Urothelium cell line (cell line): ENCODE results near the gene ADD1.
"Not testable (repeated sequence)": the region's sequence is repeated elsewhere in the genome, so short reads cannot be mapped to it uniquely, and the experiment has no call there.

Experiments used
- DNase-seq: peaks from one replicate; pipeline ENCODE4 v3.0.0; 2011; ENCODE audit warnings: low spot score, mixed read lengths
- FAIRE-seq: peaks from 2 replicates; lab custom pipeline; 2011; peaks lifted over from hg19 to GRCh38; lab: Jason Lieb, UNC

ADD1 gene

GRCh38 chr4:2960450-2960849 is 116.8 kb downstream of the ADD1 start:
- DNase-seq, FAIRE-seq: not testable (repeated sequence)

GRCh38 chr4:2961421-2961810 is 117.8 kb downstream of the ADD1 start:
- no peak for FAIRE-seq
- DNase-seq = no peak

GRCh38 chr4:2961811-2962441 is 118.3 kb downstream of the ADD1 start:
- DNase-seq = no peak
- FAIRE-seq = no peak

GRCh38 chr4:2962614-2963174 is 119.0 kb downstream of the ADD1 start:
- DNase-seq = peak; percentile 27
- no peak for FAIRE-seq

GRCh38 chr4:2963175-2963965 is 119.7 kb downstream of the ADD1 start, which contains the start of the genes GRK4 and NOP14:
Gene GRK4, plus strand, starts transcription at chr4:2963571. Its CDS starts 500 bp downstream, at chr4:2964071.
Gene NOP14, minus strand, starts transcription at chr4:2963406. Its CDS starts 87 bp downstream, at chr4:2963319.
- DNase-seq = peak; percentile 95
- FAIRE-seq = no peak

GRCh38 chr4:2963966-2964471 is 120.4 kb downstream of the ADD1 start:
- DNase-seq (no peak), FAIRE-seq (no peak)

- DNase-seq (no peak), FAIRE-seq (no peak)
Observed at GRCh38 chr4:2964706-2965258, 121.1 kb downstream of the ADD1 start.

GRCh38 chr4:2965262-2965661 is 121.6 kb downstream of the ADD1 start:
- FAIRE-seq (no peak), DNase-seq (no peak)

GRCh38 chr4:2968381-2968780 is 124.7 kb downstream of the ADD1 start:
- DNase-seq (no peak), FAIRE-seq (no peak)

- FAIRE-seq = no peak
- DNase-seq = no peak
Observed at GRCh38 chr4:2971275-2971674, 127.6 kb downstream of the ADD1 start.

GRCh38 chr4:2977211-2978088 is 133.8 kb downstream of the ADD1 start:
- DNase-seq = peak; percentile 69
- FAIRE-seq = no peak
